Panc1 (cell line): ENCODE results near the gene TBC1D22A. TPM values are rescaled to one million over a fixed set of nuclear protein-coding genes. Genes with fewer than 3 reads are reported as not detected.

Source experiments
- ATAC-seq: fragments of 200-7000 bp; cut with Tn5 transposase; 2 replicates; pipeline ENCODE4 v1.9.1; 2020; ENCODE audit warnings: mild to moderate bottlenecking, moderate library complexity
- BruUV-seq: library from RNA; stranded (reverse); fragments of 400-500 nt; replicated peaks from 2 replicates; lab custom pipeline; 2021; lab: Mats Ljungman, UMichigan
- CTCF ChIA-PET: fragments of 300-600 bp; sonication (Branson Sonifier 250); formaldehyde crosslinking; loops from one replicate; lab custom pipeline; 2022; ENCODE audit warnings: antibody characterized with exemption; lab: Charles Lee
- POLR2A ChIA-PET: fragments of 300-600 bp; sonication (Branson Sonifier 250); formaldehyde crosslinking; loops from one replicate; lab custom pipeline; 2022; ENCODE audit warnings: antibody characterized with exemption; lab: Charles Lee
- DNase-seq: peaks from one replicate; pipeline ENCODE4 v3.0.0-alpha.2; 2010; ENCODE audit warnings: low read depth, low spot score
- H3K27ac ChIP-seq: 2 replicates; pipeline ENCODE4 v1.5.1; 2011; ENCODE audit warnings: mild to moderate bottlenecking, low read length, inconsistent platforms
- H3K27me3 ChIP-seq: fragments of 200-500 bp; sonication (Bioruptor generic); 2 replicates; pipeline ENCODE4 v1.6.0; 2014; ENCODE audit warnings: low read length, inconsistent platforms; ENCODE audit not compliant: control insufficient read depth, insufficient read depth
- H3K36me3 ChIP-seq: fragments of 200-500 bp; sonication (Bioruptor generic); 2 replicates; pipeline ENCODE4 v1.5.1; 2014; ENCODE audit warnings: inconsistent platforms, mild to moderate bottlenecking, low read length, moderate library complexity; ENCODE audit not compliant: control insufficient read depth, insufficient read depth
- H3K4me1 ChIP-seq: 2 replicates; pipeline ENCODE4 v1.5.1; 2011; ENCODE audit warnings: inconsistent platforms, mild to moderate bottlenecking, low read length, moderate library complexity; ENCODE audit not compliant: control insufficient read depth, insufficient read depth
- H3K4me3 ChIP-seq, 2 experiments: 2 replicates each; pipeline ENCODE4 v1.5.1; 2011 to 2012; ENCODE audit warnings: low read depth in 2 of 2, low read length in 2 of 2, mild to moderate bottlenecking in 2 of 2, inconsistent platforms in 1 of 2, moderate library complexity in 1 of 2
- H3K9me3 ChIP-seq: fragments of 200-500 bp; sonication (Bioruptor generic); 2 replicates; pipeline ENCODE4 v1.5.1; 2014; ENCODE audit warnings: low read depth, mild to moderate bottlenecking, inconsistent platforms, low read length, moderate library complexity; ENCODE audit not compliant: control insufficient read depth, insufficient read depth
- CTCF ChIP-seq: fragments of 450-650 bp; IDR thresholded peaks from 2 replicates; pipeline ENCODE4 v1.5.1; 2017; ENCODE audit warnings: mild to moderate bottlenecking
- POLR2AphosphoS5 ChIP-seq: IDR thresholded peaks from 2 replicates; pipeline ENCODE4 v1.6.1; 2012; ENCODE audit warnings: mild to moderate bottlenecking, low read depth, low read length, moderate library complexity
- REST ChIP-seq, 2 experiments: IDR thresholded peaks; 2 replicates each; pipeline ENCODE4 v1.6.1; 2011 to 2012; ENCODE audit warnings: low read depth in 2 of 2, control low read depth in 1 of 2, low read length in 1 of 2, mild to moderate bottlenecking in 1 of 2, moderate library complexity in 1 of 2; ENCODE audit not compliant: insufficient read depth in 1 of 2
- SIN3A ChIP-seq: IDR thresholded peaks from 2 replicates; pipeline ENCODE4 v1.6.1; 2012; ENCODE audit warnings: low read depth, mild to moderate bottlenecking, low read length, moderate library complexity, borderline replicate concordance; ENCODE audit not compliant: insufficient read depth
- TCF7L2 ChIP-seq: IDR thresholded peaks from 2 replicates; pipeline ENCODE4 v1.6.1; 2011; ENCODE audit warnings: mild to moderate bottlenecking, low read depth, low read length, inconsistent platforms
- in situ Hi-C: cut with HindIII; loops from 2 replicates; pipeline ENCODE4 v1.10.0; 2016; ENCODE audit warnings: low sequenced_read_pairs, low pct_unique_long_range_greater_than_20kb
- intact Hi-C: fragments of 100-400 bp; cut with micrococcal nuclease; formaldehyde crosslinking; loops from one replicate; pipeline ENCODE4 v1.10.0; 2022; ENCODE audit not compliant: unreplicated experiment
- total RNA-seq: library from RNA; stranded (reverse); gene quantifications from one replicate; pipeline ENCODE4 v1.2.1, GENCODE V29; 2021; ENCODE audit not compliant: unreplicated experiment

TBC1D22A gene
- total RNA-seq, 1 experiment from 2014 or later = 28.7 TPM

GRCh38 chr22:46914916-46915894 is 152.8 kb downstream of the TBC1D22A start:
- H3K36me3 ChIP-seq = no peaks in the 10 kb centered on the region
- no peaks in the 10 kb centered on the region for H3K27me3 ChIP-seq
- in situ Hi-C loops (no loop called here), intact Hi-C loops (no loop called here)
- H3K9me3 ChIP-seq = no peaks in the 10 kb centered on the region
- POLR2A ChIA-PET = no interaction called here
- ATAC-seq (no peak), DNase-seq (no peak)
- H3K27ac ChIP-seq = no peak overlapping the region
- CTCF ChIA-PET = no interaction called here
- no peak overlapping the region for H3K4me3 ChIP-seq
- no TSS peak for BruUV-seq
- no peak for TF ChIP-seq SIN3A
- TF ChIP-seq CTCF = no peak
- no peak for TF ChIP-seq TCF7L2
- TF ChIP-seq POLR2AphosphoS5 = no peak
- TF ChIP-seq REST (IDR thresholded peaks at IDR 0.05; ENCODE audit: insufficient read depth in 1 of 2, low read depth in 2 of 2, low read length in 1 of 2) = no peak
- H3K4me1 ChIP-seq = no peaks in the 10 kb centered on the region

- no peak for DNase-seq
- Histone ChIP-seq H3K4me3 (no peak overlapping the region), H3K4me1 (no peaks in the 10 kb centered on the region), H3K27me3 (no peaks in the 10 kb centered on the region), H3K27ac (no peak overlapping the region), H3K9me3 (no peaks in the 10 kb centered on the region), H3K36me3 (no peaks in the 10 kb centered on the region)
- ChIA-PET POLR2A (no interaction called here), CTCF (no interaction called here)
- in situ Hi-C loops = no loop called here
- no peak for ATAC-seq
- TF ChIP-seq TCF7L2 = no peak
- TF ChIP-seq CTCF = no peak
- no peak for TF ChIP-seq REST (IDR thresholded peaks at IDR 0.05; ENCODE audit: insufficient read depth in 1 of 2, low read depth in 2 of 2, low read length in 1 of 2)
- no peak for TF ChIP-seq POLR2AphosphoS5
- no peak for TF ChIP-seq SIN3A
- BruUV-seq = no TSS peak
- intact Hi-C loops = no loop called here
Measured at GRCh38 chr22:46915950-46916730, 153.7 kb downstream of the TBC1D22A start.
